H9 (cell line): Measurements from ENCODE around the gene HBD. TPM values are rescaled to one million over a fixed set of nuclear protein-coding genes. Genes with fewer than 3 reads are reported as not detected.

Experiments used
- DNase-seq: peaks from one replicate; pipeline ENCODE4 v3.0.0-alpha.2; 2017
- H2AFZ ChIP-seq: one replicate; pipeline ENCODE4 v1.6.1; 2013; ENCODE audit warnings: mild to moderate bottlenecking, low read length, control low read depth, moderate library complexity
- H2AK5ac ChIP-seq: 2 replicates; pipeline ENCODE4 v1.6.1; 2013; ENCODE audit warnings: low read length, control low read depth, mixed read lengths; ENCODE audit not compliant: insufficient read length
- H2BK120ac ChIP-seq: one replicate; pipeline ENCODE4 v1.6.1; 2013; ENCODE audit warnings: low read depth, mild to moderate bottlenecking, low read length, control low read depth, inconsistent platforms; ENCODE audit not compliant: poor library complexity, severe bottlenecking
- H2BK12ac ChIP-seq: 2 replicates; pipeline ENCODE4 v1.6.1; 2013; ENCODE audit warnings: low read length, control low read depth, mixed read lengths, low read depth; ENCODE audit not compliant: insufficient read length
- H2BK15ac ChIP-seq: 2 replicates; pipeline ENCODE4 v1.6.1; 2013; ENCODE audit warnings: low read depth, low read length, control low read depth
- H2BK20ac ChIP-seq: one replicate; pipeline ENCODE4 v1.6.1; 2013; ENCODE audit warnings: low read depth, mild to moderate bottlenecking, low read length, control low read depth, inconsistent platforms; ENCODE audit not compliant: poor library complexity, severe bottlenecking
- H2BK5ac ChIP-seq: 2 replicates; pipeline ENCODE4 v1.6.1; 2013; ENCODE audit warnings: low read length, control low read depth, mixed read lengths; ENCODE audit not compliant: insufficient read length
- H3K14ac ChIP-seq: 2 replicates; pipeline ENCODE4 v1.6.1; 2013; ENCODE audit warnings: low read length, control low read depth; ENCODE audit not compliant: insufficient read depth
- H3K18ac ChIP-seq: 2 replicates; pipeline ENCODE4 v1.6.1; 2013; ENCODE audit warnings: low read depth, mild to moderate bottlenecking, mixed read lengths, low read length, control low read depth; ENCODE audit not compliant: insufficient read length
- H3K23ac ChIP-seq: 2 replicates; pipeline ENCODE4 v1.6.1; 2013; ENCODE audit warnings: low read length, control low read depth, mixed read lengths, low read depth; ENCODE audit not compliant: insufficient read length
- H3K23me2 ChIP-seq: 2 replicates; pipeline ENCODE4 v1.6.1; 2013; ENCODE audit warnings: low read depth, mild to moderate bottlenecking, mixed read lengths, low read length, control low read depth; ENCODE audit not compliant: insufficient read length, poor library complexity, severe bottlenecking
- H3K27ac ChIP-seq: 2 replicates; pipeline ENCODE4 v1.5.1; 2013; ENCODE audit warnings: low read length, control low read depth, mixed read lengths, low read depth; ENCODE audit not compliant: insufficient read length
- H3K27me3 ChIP-seq: 2 replicates; pipeline ENCODE4 v1.6.1; 2013; ENCODE audit warnings: low read length, control low read depth, inconsistent platforms; ENCODE audit not compliant: insufficient read depth
- H3K4ac ChIP-seq: 2 replicates; pipeline ENCODE4 v1.6.1; 2013; ENCODE audit warnings: low read depth, mild to moderate bottlenecking, control low read depth, inconsistent platforms, low read length, moderate library complexity
- H3K4me1 ChIP-seq: 2 replicates; pipeline ENCODE4 v1.6.1; 2013; ENCODE audit warnings: low read length, control low read depth, inconsistent platforms; ENCODE audit not compliant: insufficient read depth
- H3K4me2 ChIP-seq: 2 replicates; pipeline ENCODE4 v1.6.1; 2013; ENCODE audit warnings: low read length, control low read depth, mixed read lengths; ENCODE audit not compliant: insufficient read length, insufficient read depth
- H3K56ac ChIP-seq: 2 replicates; pipeline ENCODE4 v1.6.1; 2013; ENCODE audit warnings: low read depth, mild to moderate bottlenecking, mixed read lengths, low read length, control low read depth; ENCODE audit not compliant: insufficient read length
- H3K79me1 ChIP-seq: 2 replicates; pipeline ENCODE4 v1.6.1; 2013; ENCODE audit warnings: low read depth, mild to moderate bottlenecking, moderate library complexity, low read length, control low read depth, inconsistent platforms; ENCODE audit not compliant: insufficient read depth, poor library complexity, severe bottlenecking
- H3K79me2 ChIP-seq: 2 replicates; pipeline ENCODE4 v1.6.1; 2013; ENCODE audit warnings: low read length, control low read depth, inconsistent platforms; ENCODE audit not compliant: insufficient read depth
- H3K9ac ChIP-seq: 2 replicates; pipeline ENCODE4 v1.6.1; 2013; ENCODE audit warnings: low read length, control low read depth, mixed read lengths; ENCODE audit not compliant: insufficient read length; ENCODE audit errors: extremely low read depth
- H3K9me3 ChIP-seq: one replicate; pipeline ENCODE4 v1.6.1; 2013; ENCODE audit warnings: low read depth, low read length, inconsistent platforms; ENCODE audit not compliant: control insufficient read depth
- H3T11ph ChIP-seq: one replicate; pipeline ENCODE4 v1.6.1; 2013; ENCODE audit warnings: mild to moderate bottlenecking, low read length, control low read depth, inconsistent platforms
- H4K20me1 ChIP-seq: one replicate; pipeline ENCODE4 v1.6.1; 2013; ENCODE audit not compliant: control insufficient read depth, insufficient read length, insufficient read depth
- H4K5ac ChIP-seq: 2 replicates; pipeline ENCODE4 v1.6.1; 2013; ENCODE audit warnings: low read depth, mild to moderate bottlenecking, mixed read lengths, low read length, control low read depth; ENCODE audit not compliant: insufficient read length
- H4K8ac ChIP-seq: replicated peaks from 2 replicates; pipeline ENCODE4 v1.6.1; 2013; ENCODE audit warnings: low read length, control low read depth, mixed read lengths, low read depth; ENCODE audit not compliant: insufficient read length
- H4K91ac ChIP-seq: 2 replicates; pipeline ENCODE4 v1.6.1; 2013; ENCODE audit warnings: low read depth, mild to moderate bottlenecking, moderate library complexity, mixed read lengths, low read length, control low read depth; ENCODE audit not compliant: insufficient read length
- H3K27ac Mint-ChIP-seq, 3 experiments: 2 replicates in 2 of 3; 3 replicates in 1 of 3; pipeline ENCODE4 v1.8.0; 2020 to 2021; ENCODE audit warnings: mixed read lengths in 3 of 3, mild to moderate bottlenecking in 1 of 3, moderate library complexity in 1 of 3
- H3K27me3 Mint-ChIP-seq: 2 replicates; pipeline ENCODE4 v1.8.0; 2021; ENCODE audit warnings: low read depth, mild to moderate bottlenecking, moderate library complexity, mixed read lengths
- H3K36me3 Mint-ChIP-seq, 3 experiments: 2 replicates in 2 of 3; 3 replicates in 1 of 3; pipeline ENCODE4 v1.8.0; 2020 to 2021; ENCODE audit warnings: low read depth in 3 of 3, mixed read lengths in 3 of 3; ENCODE audit not compliant: insufficient read depth in 1 of 3
- H3K4me1 Mint-ChIP-seq, 2 experiments: 2 replicates each; pipeline ENCODE4 v1.8.0; 2020; ENCODE audit warnings: mixed read lengths in 2 of 2
- H3K4me3 Mint-ChIP-seq, 2 experiments: 2 replicates in 1 of 2; 3 replicates in 1 of 2; pipeline ENCODE4 v1.8.0; 2020 to 2021; ENCODE audit warnings: mild to moderate bottlenecking in 2 of 2, mixed read lengths in 2 of 2, moderate library complexity in 1 of 2
- H3K9me3 Mint-ChIP-seq, 2 experiments: 2 replicates in 1 of 2; 3 replicates in 1 of 2; pipeline ENCODE4 v1.8.0; 2020; ENCODE audit warnings: mild to moderate bottlenecking in 2 of 2, mixed read lengths in 2 of 2, moderate library complexity in 1 of 2
- WGBS: extraction: QIAGEN DNeasy Blood & Tissue Kit; methylation state at CpG from one replicate; pipeline ENCODE4 v1.1.7; 2013; ENCODE audit warnings: missing lambda C conversion rate, low lambda C conversion rate, mixed read lengths; ENCODE audit not compliant: insufficient read length; ENCODE audit errors: extremely low coverage; 5-methylcytosine and 5-hydroxymethylcytosine counted together
- total RNA-seq: library from RNA; stranded (reverse); gene quantifications from 2 replicates; pipeline ENCODE4 v1.2.1, GENCODE V29; 2021
- TF ChIP-seq, protein P1 (sequence below): fragments of 200-600 bp; sonication (generic); conservative IDR thresholded peaks from 3 replicates; pipeline ENCODE4 v1.8.0; 2021; ENCODE audit warnings: antibody characterized with exemption, mild to moderate bottlenecking

HBD gene
- total RNA-seq, 1 experiment from 2014 or later, result not detected

GRCh38 chr11:5242933-5243815, 8.9 kb upstream of the HBD start:
- no peak overlapping the region; a peak in 1 of 7 replicates for H3K27ac Mint-ChIP-seq
- H2AFZ ChIP-seq, result no peak overlapping the region
- no peaks in the 10 kb centered on the region for H3K4me1 Mint-ChIP-seq
- peaks cover 2% of the 10 kb centered on the region for H3K27me3 Mint-ChIP-seq
- H3K4ac ChIP-seq, result no peak overlapping the region
- H3T11ph ChIP-seq, result no peak overlapping the region
- no peaks in the 10 kb centered on the region for H3K4me1 ChIP-seq
- no peak overlapping the region for H3K23ac ChIP-seq
- no peak overlapping the region for H3K9ac ChIP-seq
- no peak for DNase-seq
- H4K91ac ChIP-seq, result no peak overlapping the region
- H3K79me1 ChIP-seq, result no peaks in the 10 kb centered on the region
- no peaks in the 10 kb centered on the region for H3K36me3 Mint-ChIP-seq
- no peaks in the 10 kb centered on the region for H4K20me1 ChIP-seq
- no peaks in the 10 kb centered on the region for H3K9me3 ChIP-seq
- TF ChIP-seq, protein P1, sequence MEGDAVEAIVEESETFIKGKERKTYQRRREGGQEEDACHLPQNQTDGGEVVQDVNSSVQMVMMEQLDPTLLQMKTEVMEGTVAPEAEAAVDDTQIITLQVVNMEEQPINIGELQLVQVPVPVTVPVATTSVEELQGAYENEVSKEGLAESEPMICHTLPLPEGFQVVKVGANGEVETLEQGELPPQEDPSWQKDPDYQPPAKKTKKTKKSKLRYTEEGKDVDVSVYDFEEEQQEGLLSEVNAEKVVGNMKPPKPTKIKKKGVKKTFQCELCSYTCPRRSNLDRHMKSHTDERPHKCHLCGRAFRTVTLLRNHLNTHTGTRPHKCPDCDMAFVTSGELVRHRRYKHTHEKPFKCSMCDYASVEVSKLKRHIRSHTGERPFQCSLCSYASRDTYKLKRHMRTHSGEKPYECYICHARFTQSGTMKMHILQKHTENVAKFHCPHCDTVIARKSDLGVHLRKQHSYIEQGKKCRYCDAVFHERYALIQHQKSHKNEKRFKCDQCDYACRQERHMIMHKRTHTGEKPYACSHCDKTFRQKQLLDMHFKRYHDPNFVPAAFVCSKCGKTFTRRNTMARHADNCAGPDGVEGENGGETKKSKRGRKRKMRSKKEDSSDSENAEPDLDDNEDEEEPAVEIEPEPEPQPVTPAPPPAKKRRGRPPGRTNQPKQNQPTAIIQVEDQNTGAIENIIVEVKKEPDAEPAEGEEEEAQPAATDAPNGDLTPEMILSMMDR, result no peak
- H3K18ac ChIP-seq, result no peak overlapping the region
- no peak overlapping the region for H3K56ac ChIP-seq
- H3K14ac ChIP-seq, result no peak overlapping the region
- H3K9me3 Mint-ChIP-seq, result no peaks in the 10 kb centered on the region
- no peak overlapping the region for H2BK15ac ChIP-seq
- no peak overlapping the region for H4K8ac ChIP-seq
- H2AK5ac ChIP-seq, result no peak overlapping the region
- H2BK5ac ChIP-seq, result no peak overlapping the region
- no peaks in the 10 kb centered on the region for H3K27me3 ChIP-seq
- H2BK120ac ChIP-seq, result no peak overlapping the region
- H3K79me2 ChIP-seq, result no peaks in the 10 kb centered on the region
- WGBS, result no CpG with 5 or more reads among the region's 7 CpGs
- no peak overlapping the region for H2BK20ac ChIP-seq
- H3K27ac ChIP-seq, result no peak overlapping the region
- H2BK12ac ChIP-seq, result no peak overlapping the region
- H3K23me2 ChIP-seq, result no peaks in the 10 kb centered on the region
- H4K5ac ChIP-seq, result no peak overlapping the region
- no peak overlapping the region for H3K4me3 Mint-ChIP-seq
- H3K4me2 ChIP-seq, result no peak overlapping the region
